HepG2 (cell line): ENCODE results near the gene EIF4ENIF1. TPM values are rescaled to one million over a fixed set of nuclear protein-coding genes. Genes with fewer than 3 reads are reported as not detected.
A peak's percentile ranks its signal among the peaks of the same experiment; 100 is the strongest.

ENCODE experiments used
- CHD2 ChIP-seq: IDR thresholded peaks from 2 replicates; pipeline ENCODE4 v1.6.1; 2011; ENCODE audit warnings: low read depth, low read length, improper control_type of control experiment
- EP300 ChIP-seq, 3 experiments: sonication (generic) in 1 of 3; formaldehyde crosslinking in 1 of 3; IDR thresholded peaks; 2 replicates each; pipeline versions ENCODE4 v1.5.1 to v1.6.1; 2011 to 2020; ENCODE audit warnings: low read depth in 2 of 3, low read length in 2 of 3, borderline replicate concordance in 1 of 3, improper control_type of control experiment in 1 of 3, mild to moderate bottlenecking in 1 of 3, missing genetic modification reagents in 1 of 3, moderate library complexity in 1 of 3
- KDM3A ChIP-seq: IDR thresholded peaks from 2 replicates; pipeline ENCODE4 v1.6.1; 2018; ENCODE audit warnings: low read depth, missing compliant biosample characterization
- KDM5A ChIP-seq: fragments of 200-600 bp; sonication (generic); IDR thresholded peaks from 2 replicates; pipeline ENCODE4 v1.7.0; 2018; ENCODE audit warnings: antibody characterized with exemption, mild to moderate bottlenecking, low read length, borderline replicate concordance
- MBD4 ChIP-seq: IDR thresholded peaks from 2 replicates; pipeline ENCODE4 v1.6.1; 2012; ENCODE audit warnings: low read length, inconsistent platforms, borderline replicate concordance
- MBNL3 ChIP-seq: fragments of 250-450 bp; sonication (Bioruptor Pico); conservative IDR thresholded peaks from 2 replicates; pipeline ENCODE4 v1.8.0; 2022; ENCODE audit warnings: mild to moderate bottlenecking, inconsistent platforms
- MXD4 ChIP-seq: IDR thresholded peaks from 2 replicates; pipeline ENCODE4 v1.6.1; 2016; ENCODE audit warnings: mild to moderate bottlenecking, missing biosample characterization, missing genetic modification reagents
- NONO ChIP-seq, 2 experiments: fragments of 450-650 bp in 1 of 2; sonication (generic) in 1 of 2; formaldehyde crosslinking in 1 of 2; IDR thresholded peaks in 1 of 2; conservative IDR thresholded peaks in 1 of 2; 2 replicates each; pipeline versions ENCODE4 v1.6.1 to v1.8.0; 2017 to 2022; ENCODE audit warnings: mild to moderate bottlenecking in 1 of 2, missing genetic modification reagents in 1 of 2, moderate library complexity in 1 of 2
- PRDM4 ChIP-seq: sonication (generic); formaldehyde crosslinking; IDR thresholded peaks from 2 replicates; pipeline ENCODE4 v1.9.0; 2021; ENCODE audit warnings: missing genetic modification reagents, borderline replicate concordance
- PREB ChIP-seq: sonication (generic); formaldehyde crosslinking; IDR thresholded peaks from 2 replicates; pipeline ENCODE4 v1.4.0; 2020; ENCODE audit warnings: missing genetic modification reagents
- SNAPC5 ChIP-seq: sonication (generic); formaldehyde crosslinking; IDR thresholded peaks from 2 replicates; pipeline ENCODE4 v1.8.1; 2023; ENCODE audit warnings: mild to moderate bottlenecking, missing genetic modification reagents, borderline replicate concordance
- SP4 ChIP-seq: sonication (generic); formaldehyde crosslinking; IDR thresholded peaks from 2 replicates; pipeline ENCODE4 v1.8.1; 2023; ENCODE audit warnings: mild to moderate bottlenecking, missing genetic modification reagents
- SRY ChIP-seq: sonication (generic); formaldehyde crosslinking; IDR thresholded peaks from 2 replicates; pipeline ENCODE4 v1.8.0; 2022; ENCODE audit warnings: mild to moderate bottlenecking, missing genetic modification reagents
- TBP ChIP-seq: sonication (generic); formaldehyde crosslinking; IDR thresholded peaks from 2 replicates; pipeline ENCODE4 v1.5.0; 2020; ENCODE audit warnings: missing genetic modification reagents
- TCF7L2 ChIP-seq: IDR thresholded peaks from 2 replicates; pipeline ENCODE4 v1.6.1; 2011; ENCODE audit warnings: mild to moderate bottlenecking, low read depth, low read length, moderate library complexity
- ZFP36L1 ChIP-seq: sonication (generic); formaldehyde crosslinking; IDR thresholded peaks from 2 replicates; pipeline ENCODE4 v1.8.0; 2022; ENCODE audit warnings: mild to moderate bottlenecking, missing genetic modification reagents, moderate library complexity
- ZNF274 ChIP-seq: sonication (generic); formaldehyde crosslinking; IDR thresholded peaks from 2 replicates; pipeline ENCODE4 v1.5.1; 2020; ENCODE audit warnings: mild to moderate bottlenecking, missing genetic modification reagents
- ZNF282 ChIP-seq: fragments of 450-650 bp; IDR thresholded peaks from 2 replicates; pipeline ENCODE4 v1.6.1; 2018; ENCODE audit not compliant: partially characterized antibody
- ZNF484 ChIP-seq: sonication (generic); formaldehyde crosslinking; IDR thresholded peaks from 2 replicates; pipeline ENCODE4 v1.5.1; 2020; ENCODE audit warnings: mild to moderate bottlenecking, low read depth, missing genetic modification reagents, borderline replicate concordance
- ZNF550 ChIP-seq: sonication (generic); formaldehyde crosslinking; IDR thresholded peaks from 2 replicates; pipeline ENCODE4 v1.4.0; 2020; ENCODE audit warnings: mild to moderate bottlenecking, missing genetic modification reagents, borderline replicate concordance
- ZNF770 ChIP-seq: sonication (generic); formaldehyde crosslinking; IDR thresholded peaks from 2 replicates; pipeline ENCODE4 v1.5.0; 2020; ENCODE audit warnings: mild to moderate bottlenecking, missing genetic modification reagents
- polyA plus RNA-seq, 8 experiments: library from polyadenylated mRNA; depleted of rRNA in 3 of 8; stranded (reverse) in 7 of 8; unstranded in 1 of 8; fragments of >200 nt; fragmentation: Illumina TruSeq in 4 of 8; extraction: Trizol in 4 of 8; gene quantifications; 2 replicates each; pipeline versions ENCODE4 v1.2.1 to v1.2.3, GENCODE V29; 2011 to 2016; ENCODE audit warnings: low read depth in 4 of 8, missing spikeins in 1 of 8, mixed read lengths in 1 of 8; ENCODE audit not compliant: insufficient read depth in 1 of 8
- total RNA-seq, 5 experiments: library from RNA; depleted of rRNA; stranded (reverse); fragments of >200 nt; fragmentation: Illumina TruSeq; extraction: Trizol; gene quantifications; 2 replicates each; pipeline ENCODE4 v1.2.3, GENCODE V29; 2016; ENCODE audit warnings: low read depth in 1 of 5
- TF ChIP-seq, protein P1 (sequence below): sonication (generic); formaldehyde crosslinking; IDR thresholded peaks from 2 replicates; pipeline ENCODE4 v1.4.0; 2020; ENCODE audit warnings: missing genetic modification reagents

The EIF4ENIF1 gene
- total and polyA plus RNA-seq, 2 of the 13 experiments (the other 11 are each of a cell fraction or from before 2014, with no cell fraction given), result 11.9 to 12.3 TPM

- TF ChIP-seq EP300 (IDR thresholded peaks at IDR 0.05; ENCODE audit: low read depth in 2 of 2, low read length in 2 of 2) (peak in 1 of 2 experiments; percentile 25; a peak in 1 of 4 replicates), EP300 (CRISPR knock-in tag; IDR thresholded peaks at IDR 0.05; ENCODE audit: borderline replicate concordance) (0 out of 2 replicates have a peak, but pooled peaks have one; percentile 33), MBD4 (no peak), CHD2 (no peak), ZNF282 (no peak), MXD4 (CRISPR knock-in tag) (no peak; the same call in 1 of the 2 replicates), SRY (CRISPR knock-in tag) (peak; percentile 73; the same call in 1 of the 2 replicates), ZNF274 (CRISPR knock-in tag) (peak; percentile 69; the same call in 1 of the 2 replicates), MBNL3 (CRISPR knock-in tag) (no peak), PRDM4 (CRISPR knock-in tag) (no peak), SNAPC5 (CRISPR knock-in tag) (no peak), ZNF484 (no peak), SP4 (CRISPR knock-in tag) (peak; percentile 76), NONO (IDR thresholded peaks at IDR 0.05) (no peak), NONO (CRISPR knock-in tag; conservative IDR thresholded peaks at IDR 0.05) (peak; percentile 87), TCF7L2 (no peak), PREB (no peak), ZNF550 (CRISPR knock-in tag) (no peak), ZFP36L1 (CRISPR knock-in tag) (no peak), KDM3A (CRISPR knock-in tag) (no peak), TBP (no peak), KDM5A (peak; percentile 63; the same call in 1 of the 2 replicates), ZNF770 (no peak; the same call in 1 of the 2 replicates)
- TF ChIP-seq, protein P1, sequence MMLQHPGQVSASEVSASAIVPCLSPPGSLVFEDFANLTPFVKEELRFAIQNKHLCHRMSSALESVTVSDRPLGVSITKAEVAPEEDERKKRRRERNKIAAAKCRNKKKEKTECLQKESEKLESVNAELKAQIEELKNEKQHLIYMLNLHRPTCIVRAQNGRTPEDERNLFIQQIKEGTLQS (CRISPR knock-in tag), result no peak
Observed at GRCh38 chr22:31489632-31490495, at the start of gene EIF4ENIF1 (continued).
